Esophagus squamous epithelium (tissue), 5 donors: ENCODE measurements around the gene MYO18B. TPM values are rescaled to one million over a fixed set of nuclear protein-coding genes. Genes with fewer than 3 reads are reported as not detected.
A peak's percentile ranks its signal among the peaks of the same experiment; 100 is the strongest.

Experiments used
- DNase-seq: peaks from one replicate; lab custom pipeline; 2025; lab: John Stamatoyannopoulos, UW
- H3K27ac ChIP-seq, 4 donors: fragments of 200-600 bp; sonication (generic); one replicate each; pipeline ENCODE4 v1.5.1; 2016 to 2019; ENCODE audit warnings: mild to moderate bottlenecking in 1 of 4
- H3K27me3 ChIP-seq, 4 donors: fragments of 200-600 bp; sonication (generic); 1 replicate in 3 of 4; 2 replicates in 1 of 4; pipeline versions ENCODE4 v1.5.1 to v1.6.0; 2017 to 2021; ENCODE audit warnings: antibody characterized with exemption in 1 of 4
- H3K36me3 ChIP-seq, 3 donors: fragments of 200-600 bp; sonication (generic); one replicate each; pipeline ENCODE4 v1.5.1; 2016 to 2019
- H3K4me1 ChIP-seq, 3 donors: fragments of 200-600 bp; sonication (generic); one replicate each; pipeline ENCODE4 v1.5.1; 2017 to 2019
- H3K4me3 ChIP-seq, 4 donors: fragments of 200-600 bp; sonication (generic); 1 replicate in 3 of 4; 2 replicates in 1 of 4; pipeline ENCODE4 v1.5.1; 2016 to 2019; ENCODE audit warnings: mild to moderate bottlenecking in 2 of 4, moderate library complexity in 1 of 4
- H3K9me3 ChIP-seq, 3 donors: fragments of 200-600 bp; sonication (generic); one replicate each; pipeline ENCODE4 v1.5.1; 2016 to 2019
- CTCF ChIP-seq, 6 experiments: fragments of 450-650 bp in 4 of 6; fragments of 200-600 bp in 2 of 6; sonication (generic) in 2 of 6; IDR thresholded peaks; one replicate each; pipeline ENCODE4 v1.5.1; 2016 to 2019; ENCODE audit warnings: antibody characterized with exemption in 6 of 6, mild to moderate bottlenecking in 4 of 6, moderate library complexity in 4 of 6
- POLR2A ChIP-seq, 4 donors: fragments of 450-650 bp; IDR thresholded peaks; one replicate each; pipeline ENCODE4 v1.6.1; 2017; ENCODE audit warnings: antibody characterized with exemption in 4 of 4, mild to moderate bottlenecking in 4 of 4, moderate library complexity in 3 of 4
- WGBS, 2 donors: methylation state at CpG; one replicate each; pipeline ENCODE4 v1.1.5; 2018; 5-methylcytosine and 5-hydroxymethylcytosine counted together
- intact Hi-C: fragments of 100-400 bp; cut with DNase I; formaldehyde crosslinking; loops from one replicate; pipeline ENCODE4 v1.15.0; 2022
- total RNA-seq, 4 donors: library from RNA; depleted of rRNA; stranded (reverse); fragments of >200 nt; gene quantifications; one replicate each; pipeline ENCODE4 v1.1.0, GENCODE V29; 2016
- donor health status: DM: yes; HTN: yes; CAD: no.

The MYO18B gene
- total RNA-seq = 1 to 10 TPM in 1 of 4 donors, under 1 TPM in 3; 0.06 to 2.5 (median 0.17) TPM

- Histone ChIP-seq H3K9me3 (no peaks in the 10 kb centered on the region), H3K27me3 (peaks cover 0 to 4% (median 0%) of the 10 kb centered on the region in 4 donors), H3K27ac (peak within 1 kb of the TSS in 2 of 4 donors; percentile 42 to 65), H3K4me1 (no peaks in the 10 kb centered on the region), H3K36me3 (no peaks in the 10 kb centered on the region), H3K4me3 (peak within 1 kb of the TSS in 2 of 4 donors; percentile 20 to 41)
- no peak for DNase-seq
- intact Hi-C loops = no loop called here
- WGBS, 2 donors = 78 to 81% methylated on average over 30 to 32 of the region's 36 CpGs
- TF ChIP-seq CTCF (IDR thresholded peaks at IDR 0.05) = no peak
- no peak for TF ChIP-seq POLR2A (IDR thresholded peaks at IDR 0.05)
These were observed at the start of gene MYO18B for GRCh38 chr22:25741692-25742626. Gene MYO18B (plus strand): TSS chr22:25742188. CDS start chr22:25761093, 18,905 bp downstream.

- Histone ChIP-seq H3K27me3 (no peaks in the 10 kb centered on the region), H3K36me3 (peaks cover 0 to 20% (median 0%) of the 10 kb centered on the region in 3 donors), H3K27ac (no peak overlapping the region), H3K4me1 (no peaks in the 10 kb centered on the region), H3K9me3 (no peaks in the 10 kb centered on the region), H3K4me3 (no peak overlapping the region)
- intact Hi-C loops = no loop called here
- WGBS, 2 donors = 70 to 84% methylated on average over 13 to 14 of the region's 15 CpGs
- DNase-seq = no peak
- TF ChIP-seq POLR2A (IDR thresholded peaks at IDR 0.05) (no peak), CTCF (IDR thresholded peaks at IDR 0.05) (no peak)
These were observed 49.4 kb upstream of the MYO18B start for GRCh38 chr22:25692397-25693267.

- no peaks in the 10 kb centered on the region for H3K9me3 ChIP-seq
- H3K4me1 ChIP-seq = no peaks in the 10 kb centered on the region
- intact Hi-C loops = no loop called here
- TF ChIP-seq POLR2A (IDR thresholded peaks at IDR 0.05) = no peak
- no peak for TF ChIP-seq CTCF (IDR thresholded peaks at IDR 0.05)
- no peak overlapping the region for H3K4me3 ChIP-seq
- no peak for DNase-seq
- no peak overlapping the region for H3K27ac ChIP-seq
- H3K36me3 ChIP-seq = peaks cover 0 to 20% (median 0%) of the 10 kb centered on the region in 3 donors
- no peaks in the 10 kb centered on the region for H3K27me3 ChIP-seq
- 85 to 95% methylated on average over 4 of the region's 4 CpGs for WGBS, 2 donors
These were observed 48.8 kb upstream of the MYO18B start for GRCh38 chr22:25693268-25693565.

- TF ChIP-seq POLR2A (IDR thresholded peaks at IDR 0.05) = no peak
- no peak for TF ChIP-seq CTCF (IDR thresholded peaks at IDR 0.05)
- Histone ChIP-seq H3K27ac (no peak overlapping the region), H3K27me3 (no peaks in the 10 kb centered on the region), H3K4me3 (no peak overlapping the region), H3K9me3 (no peaks in the 10 kb centered on the region), H3K36me3 (peaks cover 0 to 20% (median 0%) of the 10 kb centered on the region in 3 donors), H3K4me1 (no peaks in the 10 kb centered on the region)
- intact Hi-C loops = no loop called here
- DNase-seq = no peak
- WGBS, 2 donors = 81 to 89% methylated on average over 16 of the region's 16 CpGs
These were observed 47.6 kb upstream of the MYO18B start for GRCh38 chr22:25694196-25694907.
